ENCODE results near the gene TMEM179. TPM values are rescaled to one million over a fixed set of nuclear protein-coding genes. Genes with fewer than 3 reads are reported as not detected.

Gene TMEM179
- total RNA-seq, 1 experiment from 2014 or later, result 11.4 TPM

GRCh38 chr14:104559804-104560585 lies 44.6 kb downstream of the TMEM179 start:
- Histone ChIP-seq H3K79me1 (ENCODE audit: insufficient read depth, low read depth, low read length, poor library complexity, severe bottlenecking) (no peaks in the 10 kb centered on the region), H3K79me2 (ENCODE audit: insufficient read depth, low read length) (no peaks in the 10 kb centered on the region), H4K8ac (replicated peaks; ENCODE audit: insufficient read length, low read depth, low read length) (no peak overlapping the region), H2BK5ac (ENCODE audit: insufficient read length, low read length) (no peak overlapping the region), H3K18ac (ENCODE audit: insufficient read length, low read depth, low read length) (no peak overlapping the region), H3K23ac (ENCODE audit: insufficient read length, low read depth, low read length) (no peak overlapping the region), H2BK15ac (ENCODE audit: low read depth, low read length) (no peak overlapping the region), H2BK20ac (ENCODE audit: low read depth, low read length, poor library complexity, severe bottlenecking) (no peak overlapping the region), H3K4ac (ENCODE audit: low read depth, low read length) (no peak overlapping the region), H3T11ph (ENCODE audit: low read length) (no peak overlapping the region), H4K5ac (ENCODE audit: insufficient read length, low read depth, low read length) (no peak overlapping the region), H3K4me2 (ENCODE audit: insufficient read depth, insufficient read length, low read length) (no peak overlapping the region), H4K91ac (ENCODE audit: insufficient read length, low read depth, low read length) (no peak overlapping the region), H3K4me1 (ENCODE audit: insufficient read depth, low read length) (no peaks in the 10 kb centered on the region), H2BK12ac (ENCODE audit: insufficient read length, low read depth, low read length) (no peak overlapping the region), H4K20me1 (ENCODE audit: control insufficient read depth, insufficient read depth, insufficient read length) (no peaks in the 10 kb centered on the region), H3K27ac (ENCODE audit: insufficient read length, low read depth, low read length) (no peak overlapping the region), H2BK120ac (ENCODE audit: low read depth, low read length, poor library complexity, severe bottlenecking) (no peak overlapping the region), H3K27me3 (ENCODE audit: insufficient read depth, low read length) (no peaks in the 10 kb centered on the region), H2AK5ac (ENCODE audit: insufficient read length, low read length) (no peak overlapping the region), H2AFZ (ENCODE audit: low read length) (no peak overlapping the region), H3K14ac (ENCODE audit: insufficient read depth, low read length) (no peak overlapping the region), H3K9ac (ENCODE audit: extremely low read depth, insufficient read length, low read length) (no peak overlapping the region), H3K23me2 (ENCODE audit: insufficient read length, low read depth, low read length, poor library complexity, severe bottlenecking) (no peaks in the 10 kb centered on the region), H3K56ac (ENCODE audit: insufficient read length, low read depth, low read length) (no peak overlapping the region), H3K9me3 (ENCODE audit: control insufficient read depth, low read depth, low read length) (no peaks in the 10 kb centered on the region)
- Mint-ChIP-seq H3K4me1 (peaks cover 0 to 5% of the 10 kb centered on the region in 2 experiments; a peak in 1 of 4 replicates), H3K9me3 (no peaks in the 10 kb centered on the region; a peak in 1 of 5 replicates), H3K36me3 (ENCODE audit: insufficient read depth in 1 of 3, low read depth in 3 of 3) (no peaks in the 10 kb centered on the region), H3K27me3 (ENCODE audit: low read depth) (peaks cover 4% of the 10 kb centered on the region), H3K4me3 (no peak overlapping the region), H3K27ac (peak overlapping the region in 1 of 3 experiments; percentile 57; a peak in 1 of 7 replicates)
- WGBS (ENCODE audit: extremely low coverage, insufficient read length, low lambda C conversion rate), result no CpG with 5 or more reads among the region's 21 CpGs
- no peak for TF ChIP-seq CTCF (conservative IDR thresholded peaks at IDR 0.05)
- DNase-seq, result no peak

All from H9 (cell line).